Caco-2 (cell line): Measurements from ENCODE around the gene SLC20A1. TPM values are rescaled to one million over a fixed set of nuclear protein-coding genes. Genes with fewer than 3 reads are reported as not detected.

Experiments
- BruUV-seq: library from RNA; stranded (reverse); fragments of 400-500 nt; replicated peaks from 2 replicates; lab custom pipeline; 2021; lab: Mats Ljungman, UMichigan
- CTCF ChIA-PET: fragments of 300-600 bp; sonication (Branson Sonifier 250); formaldehyde crosslinking; loops from one replicate; lab custom pipeline; 2022; ENCODE audit warnings: antibody characterized with exemption; lab: Charles Lee
- POLR2A ChIA-PET: fragments of 300-600 bp; sonication (Branson Sonifier 250); formaldehyde crosslinking; loops from one replicate; lab custom pipeline; 2022; ENCODE audit warnings: antibody characterized with exemption; lab: Charles Lee
- DNase-seq, 2 experiments: peaks; one replicate each; pipeline versions ENCODE4 v3.0.0 to v3.0.0-alpha.2; 2020 to 2022
- H3K27me3 ChIP-seq: replicated peaks from 2 replicates; pipeline ENCODE4 v1.6.0; 2011; ENCODE audit warnings: low read length; ENCODE audit not compliant: control insufficient read depth, insufficient read depth
- H3K36me3 ChIP-seq: 2 replicates; pipeline ENCODE4 v1.5.1; 2011; ENCODE audit warnings: low read length; ENCODE audit not compliant: control insufficient read depth, insufficient read depth
- H3K4me1 ChIP-seq: fragments of 250-450 bp; sonication (Bioruptor Pico); 2 replicates; pipeline ENCODE4 v1.5.1; 2020; ENCODE audit warnings: mild to moderate bottlenecking
- H3K4me3 ChIP-seq: 2 replicates; pipeline ENCODE4 v1.5.1; 2011; ENCODE audit warnings: low read depth, mild to moderate bottlenecking, control low read depth, low read length
- H3K9me3 ChIP-seq: fragments of 250-450 bp; sonication (Bioruptor Pico); 2 replicates; pipeline ENCODE4 v1.5.1; 2020; ENCODE audit warnings: mild to moderate bottlenecking, moderate library complexity
- H3K27ac Mint-ChIP-seq: one replicate; pipeline ENCODE4 v1.8.0; 2022; ENCODE audit warnings: mixed read lengths; ENCODE audit not compliant: unreplicated experiment
- H3K27me3 Mint-ChIP-seq: one replicate; pipeline ENCODE4 v1.8.0; 2022; ENCODE audit warnings: mixed read lengths; ENCODE audit not compliant: insufficient read depth, unreplicated experiment
- H3K36me3 Mint-ChIP-seq: one replicate; pipeline ENCODE4 v1.8.0; 2022; ENCODE audit warnings: mild to moderate bottlenecking, mixed read lengths; ENCODE audit not compliant: insufficient read depth, unreplicated experiment
- H3K4me1 Mint-ChIP-seq: one replicate; pipeline ENCODE4 v1.8.0; 2022; ENCODE audit warnings: low read depth, mixed read lengths; ENCODE audit not compliant: unreplicated experiment
- H3K4me3 Mint-ChIP-seq: one replicate; pipeline ENCODE4 v1.8.0; 2022; ENCODE audit warnings: mild to moderate bottlenecking, moderate library complexity, mixed read lengths; ENCODE audit not compliant: unreplicated experiment
- H3K9me3 Mint-ChIP-seq: one replicate; pipeline ENCODE4 v1.8.0; 2022; ENCODE audit warnings: mixed read lengths; ENCODE audit not compliant: unreplicated experiment
- CTCF ChIP-seq, 2 experiments: fragments of 200-600 bp in 1 of 2; IDR thresholded peaks; 1 replicate in 1 of 2; 2 replicates in 1 of 2; pipeline versions ENCODE4 v1.5.1 to v1.8.0; 2011 to 2022; ENCODE audit warnings: antibody characterized with exemption in 1 of 2, control low read depth in 1 of 2, inconsistent platforms in 1 of 2, low read depth in 1 of 2, low read length in 1 of 2, mild to moderate bottlenecking in 1 of 2, moderate library complexity in 1 of 2; ENCODE audit not compliant: insufficient read depth in 1 of 2, severe bottlenecking in 1 of 2, unreplicated experiment in 1 of 2
- intact Hi-C: fragments of 100-400 bp; cut with micrococcal nuclease; formaldehyde crosslinking; loops from one replicate; pipeline ENCODE4 v1.10.0; 2022; ENCODE audit not compliant: unreplicated experiment
- total RNA-seq: library from RNA; stranded (reverse); gene quantifications from 2 replicates; pipeline ENCODE4 v1.2.3, GENCODE V29; 2022

The SLC20A1 gene
- total RNA-seq, 1 experiment from 2014 or later: 91.1 TPM

GRCh38 chr2:112603731-112604130 is 42.0 kb upstream of the SLC20A1 start:
- no peaks in the 10 kb centered on the region for H3K9me3 ChIP-seq
- H3K36me3 ChIP-seq: no peaks in the 10 kb centered on the region; the same call in 1 of the 2 replicates
- H3K36me3 Mint-ChIP-seq: no peaks in the 10 kb centered on the region
- no peaks in the 10 kb centered on the region for H3K9me3 Mint-ChIP-seq
- intact Hi-C loops: no loop called here
- no peak for TF ChIP-seq CTCF (IDR thresholded peaks at IDR 0.05; ENCODE audit: insufficient read depth in 1 of 2, low read depth in 1 of 2, low read length in 1 of 2, severe bottlenecking in 1 of 2, unreplicated experiment in 1 of 2)
- DNase-seq: no peak
- ChIA-PET CTCF (interaction anchor here (0.6 kb wide), 2 partner anchors 318 to 1167 kb away, joined by 3 to 6 read pairs; no protein-coding TSS in a partner anchor), POLR2A (no interaction called here)
- peaks cover 7% of the 10 kb centered on the region for H3K4me1 ChIP-seq
- no peak overlapping the region for H3K4me3 ChIP-seq
- no peaks in the 10 kb centered on the region for H3K27me3 ChIP-seq
- no peak overlapping the region for H3K27ac Mint-ChIP-seq
- peaks cover 14% of the 10 kb centered on the region for H3K4me1 Mint-ChIP-seq
- H3K4me3 Mint-ChIP-seq: no peak overlapping the region
- no TSS peak for BruUV-seq
- H3K27me3 Mint-ChIP-seq: no peaks in the 10 kb centered on the region

GRCh38 chr2:112604952-112605351 is 40.8 kb upstream of the SLC20A1 start:
- Mint-ChIP-seq H3K4me1 (peaks cover 10% of the 10 kb centered on the region), H3K27ac (no peak overlapping the region), H3K36me3 (no peaks in the 10 kb centered on the region), H3K9me3 (no peaks in the 10 kb centered on the region), H3K4me3 (no peak overlapping the region), H3K27me3 (no peaks in the 10 kb centered on the region)
- CTCF ChIA-PET: no interaction called here
- POLR2A ChIA-PET: no interaction called here
- intact Hi-C loops: no loop called here
- H3K9me3 ChIP-seq: no peaks in the 10 kb centered on the region
- no peak for TF ChIP-seq CTCF (IDR thresholded peaks at IDR 0.05; ENCODE audit: insufficient read depth in 1 of 2, low read depth in 1 of 2, low read length in 1 of 2, severe bottlenecking in 1 of 2, unreplicated experiment in 1 of 2)
- no peaks in the 10 kb centered on the region; the same call in 1 of the 2 replicates for H3K36me3 ChIP-seq
- no peak overlapping the region for H3K4me3 ChIP-seq
- no peak for DNase-seq
- BruUV-seq: no TSS peak
- H3K27me3 ChIP-seq: no peaks in the 10 kb centered on the region
- H3K4me1 ChIP-seq: peaks cover 3% of the 10 kb centered on the region; the same call in 1 of the 2 replicates

- Histone ChIP-seq H3K27me3 (no peaks in the 10 kb centered on the region), H3K9me3 (no peaks in the 10 kb centered on the region), H3K4me1 (no peaks in the 10 kb centered on the region), H3K4me3 (no peak overlapping the region), H3K36me3 (no peaks in the 10 kb centered on the region; the same call in 1 of the 2 replicates)
- Mint-ChIP-seq H3K36me3 (no peaks in the 10 kb centered on the region), H3K27ac (no peak overlapping the region), H3K4me3 (no peak overlapping the region), H3K9me3 (no peaks in the 10 kb centered on the region), H3K4me1 (peaks cover 5% of the 10 kb centered on the region), H3K27me3 (no peaks in the 10 kb centered on the region)
- TF ChIP-seq CTCF (IDR thresholded peaks at IDR 0.05; ENCODE audit: insufficient read depth in 1 of 2, low read depth in 1 of 2, low read length in 1 of 2, severe bottlenecking in 1 of 2, unreplicated experiment in 1 of 2): no peak
- no peak for DNase-seq
- POLR2A ChIA-PET: no interaction called here
- BruUV-seq: no TSS peak
- CTCF ChIA-PET: interaction anchor here (0.6 kb wide), 1 partner anchor 314 kb away, joined by 3 read pairs; no protein-coding TSS in a partner anchor
- intact Hi-C loops: no loop called here
Measured at GRCh38 chr2:112605926-112606325, 39.8 kb upstream of the SLC20A1 start.
